ENCODE data around the gene NTM. TPM values are rescaled to one million over a fixed set of nuclear protein-coding genes. Genes with fewer than 3 reads are reported as not detected.

The NTM gene
- polyA plus RNA-seq, 1 donor from 2014 or later = 39.4 TPM

- Histone ChIP-seq H3K79me2 (replicated peaks; ENCODE audit: insufficient read depth, low read length) (no peaks in the 10 kb centered on the region), H3K4me2 (ENCODE audit: low read length) (no peak overlapping the region), H3K27ac (ENCODE audit: low read length) (no peak overlapping the region), H4K20me1 (ENCODE audit: insufficient read depth) (no peaks in the 10 kb centered on the region), H3F3A (ENCODE audit: insufficient read depth, low read length, poor library complexity, severe bottlenecking) (no peaks in the 10 kb centered on the region), H3K9ac (ENCODE audit: low read length) (no peak overlapping the region), H2AFZ (ENCODE audit: low read depth, low read length) (no peak overlapping the region), H3K36me3 (ENCODE audit: insufficient read depth, low read length) (no peaks in the 10 kb centered on the region), H3K27me3 (ENCODE audit: insufficient read depth, low read depth, low read length) (no peaks in the 10 kb centered on the region), H3K9me2 (ENCODE audit: insufficient read depth, low read length) (no peaks in the 10 kb centered on the region), H3K4me3 (ENCODE audit: low read length) (no peak overlapping the region), H3K9me3 (ENCODE audit: low read length) (no peaks in the 10 kb centered on the region)
- TF ChIP-seq, protein P1, sequence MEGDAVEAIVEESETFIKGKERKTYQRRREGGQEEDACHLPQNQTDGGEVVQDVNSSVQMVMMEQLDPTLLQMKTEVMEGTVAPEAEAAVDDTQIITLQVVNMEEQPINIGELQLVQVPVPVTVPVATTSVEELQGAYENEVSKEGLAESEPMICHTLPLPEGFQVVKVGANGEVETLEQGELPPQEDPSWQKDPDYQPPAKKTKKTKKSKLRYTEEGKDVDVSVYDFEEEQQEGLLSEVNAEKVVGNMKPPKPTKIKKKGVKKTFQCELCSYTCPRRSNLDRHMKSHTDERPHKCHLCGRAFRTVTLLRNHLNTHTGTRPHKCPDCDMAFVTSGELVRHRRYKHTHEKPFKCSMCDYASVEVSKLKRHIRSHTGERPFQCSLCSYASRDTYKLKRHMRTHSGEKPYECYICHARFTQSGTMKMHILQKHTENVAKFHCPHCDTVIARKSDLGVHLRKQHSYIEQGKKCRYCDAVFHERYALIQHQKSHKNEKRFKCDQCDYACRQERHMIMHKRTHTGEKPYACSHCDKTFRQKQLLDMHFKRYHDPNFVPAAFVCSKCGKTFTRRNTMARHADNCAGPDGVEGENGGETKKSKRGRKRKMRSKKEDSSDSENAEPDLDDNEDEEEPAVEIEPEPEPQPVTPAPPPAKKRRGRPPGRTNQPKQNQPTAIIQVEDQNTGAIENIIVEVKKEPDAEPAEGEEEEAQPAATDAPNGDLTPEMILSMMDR (IDR thresholded peaks at IDR 0.05; ENCODE audit: poor library complexity, severe bottlenecking) = no peak
- TF ChIP-seq RAD21 (conservative IDR thresholded peaks at IDR 0.05) (no peak), MXI1 (conservative IDR thresholded peaks at IDR 0.05; ENCODE audit: poor library complexity, severe bottlenecking) (no peak), SMC3 (conservative IDR thresholded peaks at IDR 0.05; ENCODE audit: poor library complexity) (no peak), EZH2 (IDR thresholded peaks at IDR 0.05; ENCODE audit: borderline replicate concordance, insufficient read depth, low read length, poor library complexity, severe bottlenecking) (no peak), POLR2AphosphoS5 (IDR thresholded peaks at IDR 0.05) (no peak), EP300 (conservative IDR thresholded peaks at IDR 0.05; ENCODE audit: poor library complexity, severe bottlenecking) (no peak), TAF1 (IDR thresholded peaks at IDR 0.05; ENCODE audit: low read depth) (no peak)
- TF ChIP-seq, protein P2, sequence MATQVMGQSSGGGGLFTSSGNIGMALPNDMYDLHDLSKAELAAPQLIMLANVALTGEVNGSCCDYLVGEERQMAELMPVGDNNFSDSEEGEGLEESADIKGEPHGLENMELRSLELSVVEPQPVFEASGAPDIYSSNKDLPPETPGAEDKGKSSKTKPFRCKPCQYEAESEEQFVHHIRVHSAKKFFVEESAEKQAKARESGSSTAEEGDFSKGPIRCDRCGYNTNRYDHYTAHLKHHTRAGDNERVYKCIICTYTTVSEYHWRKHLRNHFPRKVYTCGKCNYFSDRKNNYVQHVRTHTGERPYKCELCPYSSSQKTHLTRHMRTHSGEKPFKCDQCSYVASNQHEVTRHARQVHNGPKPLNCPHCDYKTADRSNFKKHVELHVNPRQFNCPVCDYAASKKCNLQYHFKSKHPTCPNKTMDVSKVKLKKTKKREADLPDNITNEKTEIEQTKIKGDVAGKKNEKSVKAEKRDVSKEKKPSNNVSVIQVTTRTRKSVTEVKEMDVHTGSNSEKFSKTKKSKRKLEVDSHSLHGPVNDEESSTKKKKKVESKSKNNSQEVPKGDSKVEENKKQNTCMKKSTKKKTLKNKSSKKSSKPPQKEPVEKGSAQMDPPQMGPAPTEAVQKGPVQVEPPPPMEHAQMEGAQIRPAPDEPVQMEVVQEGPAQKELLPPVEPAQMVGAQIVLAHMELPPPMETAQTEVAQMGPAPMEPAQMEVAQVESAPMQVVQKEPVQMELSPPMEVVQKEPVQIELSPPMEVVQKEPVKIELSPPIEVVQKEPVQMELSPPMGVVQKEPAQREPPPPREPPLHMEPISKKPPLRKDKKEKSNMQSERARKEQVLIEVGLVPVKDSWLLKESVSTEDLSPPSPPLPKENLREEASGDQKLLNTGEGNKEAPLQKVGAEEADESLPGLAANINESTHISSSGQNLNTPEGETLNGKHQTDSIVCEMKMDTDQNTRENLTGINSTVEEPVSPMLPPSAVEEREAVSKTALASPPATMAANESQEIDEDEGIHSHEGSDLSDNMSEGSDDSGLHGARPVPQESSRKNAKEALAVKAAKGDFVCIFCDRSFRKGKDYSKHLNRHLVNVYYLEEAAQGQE (IDR thresholded peaks at IDR 0.05; ENCODE audit: borderline replicate concordance) = no peak
Observed at GRCh38 chr11:132062031-132062430, 691.6 kb downstream of the NTM start.

DNA sequence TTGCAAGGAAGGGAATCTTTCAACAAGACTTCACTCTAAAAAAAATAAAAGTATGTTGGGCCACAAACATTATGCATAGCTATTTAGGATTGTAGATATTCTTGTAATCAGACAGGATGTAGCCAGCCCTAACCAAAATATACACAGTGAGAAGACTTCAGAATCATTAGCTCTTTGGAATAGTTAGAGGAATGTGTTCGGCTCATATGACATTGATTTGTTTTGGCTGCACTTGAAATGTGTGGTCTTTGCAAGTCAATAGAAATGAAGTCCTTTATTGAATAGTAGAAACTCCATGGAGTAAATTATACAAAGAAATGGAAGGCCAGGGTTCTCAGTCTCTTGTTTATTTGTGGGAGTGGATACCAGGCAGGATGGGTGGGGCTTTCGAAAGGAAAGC is 692.1 kb downstream of the NTM start:
- Histone ChIP-seq H3K9me3 (ENCODE audit: low read length) (no peaks in the 10 kb centered on the region), H2AFZ (ENCODE audit: low read depth, low read length) (no peak overlapping the region), H3K4me2 (ENCODE audit: low read length) (no peak overlapping the region), H3K79me2 (replicated peaks; ENCODE audit: insufficient read depth, low read length) (no peaks in the 10 kb centered on the region), H3K27me3 (ENCODE audit: insufficient read depth, low read depth, low read length) (no peaks in the 10 kb centered on the region), H3K36me3 (ENCODE audit: insufficient read depth, low read length) (no peaks in the 10 kb centered on the region), H3K9ac (ENCODE audit: low read length) (no peak overlapping the region), H3K9me2 (ENCODE audit: insufficient read depth, low read length) (no peaks in the 10 kb centered on the region), H3K4me3 (ENCODE audit: low read length) (no peak overlapping the region), H4K20me1 (ENCODE audit: insufficient read depth) (no peaks in the 10 kb centered on the region), H3K27ac (ENCODE audit: low read length) (no peak overlapping the region), H3F3A (ENCODE audit: insufficient read depth, low read length, poor library complexity, severe bottlenecking) (no peaks in the 10 kb centered on the region)
- TF ChIP-seq TAF1 (IDR thresholded peaks at IDR 0.05; ENCODE audit: low read depth) (no peak), MXI1 (conservative IDR thresholded peaks at IDR 0.05; ENCODE audit: poor library complexity, severe bottlenecking) (no peak), EP300 (conservative IDR thresholded peaks at IDR 0.05; ENCODE audit: poor library complexity, severe bottlenecking) (no peak), POLR2AphosphoS5 (IDR thresholded peaks at IDR 0.05) (no peak), RAD21 (conservative IDR thresholded peaks at IDR 0.05) (no peak)

Data from neural cell (in vitro differentiated cells).